Hepatocyte (in vitro differentiated cells): Measurements from ENCODE around the gene EGR1. TPM values are rescaled to one million over a fixed set of nuclear protein-coding genes. Genes with fewer than 3 reads are reported as not detected.

Source experiments
- DNase-seq: peaks from one replicate; pipeline ENCODE4 v3.0.0-alpha.2; 2016; ENCODE audit warnings: low spot score
- H2AFZ ChIP-seq: fragments of 200-600 bp; sonication (generic); 2 replicates; pipeline ENCODE4 v1.6.0; 2016; ENCODE audit warnings: antibody characterized with exemption, mild to moderate bottlenecking
- H3K27ac ChIP-seq: fragments of 200-600 bp; sonication (generic); 2 replicates; pipeline ENCODE4 v1.5.1; 2016; ENCODE audit warnings: mild to moderate bottlenecking
- H3K27me3 ChIP-seq: fragments of 200-600 bp; sonication (generic); 2 replicates; pipeline ENCODE4 v1.6.1; 2016
- H3K36me3 ChIP-seq: fragments of 200-600 bp; sonication (generic); replicated peaks from 2 replicates; pipeline ENCODE4 v1.5.1; 2016; ENCODE audit warnings: low read depth; ENCODE audit not compliant: insufficient read depth
- H3K4me1 ChIP-seq: fragments of 200-600 bp; sonication (generic); 2 replicates; pipeline ENCODE4 v1.5.1; 2016; ENCODE audit warnings: mild to moderate bottlenecking, moderate library complexity; ENCODE audit not compliant: insufficient read depth
- H3K4me2 ChIP-seq: fragments of 200-600 bp; sonication (generic); 2 replicates; pipeline ENCODE4 v1.6.0; 2016
- H3K4me3 ChIP-seq: fragments of 200-600 bp; sonication (generic); 2 replicates; pipeline ENCODE4 v1.5.1; 2016; ENCODE audit warnings: mild to moderate bottlenecking
- H3K79me2 ChIP-seq: fragments of 200-600 bp; sonication (generic); 2 replicates; pipeline ENCODE4 v1.6.0; 2017; ENCODE audit warnings: mild to moderate bottlenecking
- H3K9me2 ChIP-seq: fragments of 200-600 bp; sonication (generic); replicated peaks from 2 replicates; pipeline ENCODE4 v1.6.0; 2017; ENCODE audit warnings: mild to moderate bottlenecking; ENCODE audit not compliant: insufficient read depth
- H3K9me3 ChIP-seq: fragments of 200-600 bp; sonication (generic); 2 replicates; pipeline ENCODE4 v1.5.1; 2016; ENCODE audit warnings: low read depth, mild to moderate bottlenecking
- H4K20me1 ChIP-seq: fragments of 200-600 bp; sonication (generic); 2 replicates; pipeline ENCODE4 v1.6.0; 2016; ENCODE audit warnings: mild to moderate bottlenecking; ENCODE audit not compliant: insufficient read depth, poor library complexity, severe bottlenecking
- EZH2 ChIP-seq: fragments of 200-600 bp; sonication (generic); IDR thresholded peaks from 2 replicates; pipeline ENCODE4 v1.6.1; 2016; ENCODE audit warnings: antibody characterized with exemption, mild to moderate bottlenecking, borderline replicate concordance
- EZH2phosphoT487 ChIP-seq: fragments of 200-600 bp; sonication (generic); IDR thresholded peaks from one replicate; pipeline ENCODE4 v1.6.1; 2018; ENCODE audit warnings: antibody characterized with exemption, mild to moderate bottlenecking, low read depth, moderate library complexity; ENCODE audit not compliant: unreplicated experiment, severe bottlenecking
- WGBS: methylation state at CpG from one replicate; pipeline ENCODE4 v1.1.6; 2016; ENCODE audit warnings: low lambda C conversion rate; ENCODE audit errors: missing lambda C conversion rate; 5-methylcytosine and 5-hydroxymethylcytosine counted together
- polyA plus RNA-seq: library from polyadenylated mRNA; unstranded; fragments of >200 nt; fragmentation: Nextera tagmentation; extraction: Ambion mirVana; gene quantifications from 2 replicates; pipeline ENCODE4 v1.2.1, GENCODE V29; 2016
- total RNA-seq: library from RNA; depleted of rRNA; stranded (reverse); fragments of >200 nt; gene quantifications from 2 replicates; pipeline ENCODE4 v1.2.3, GENCODE V29; 2014
- TF ChIP-seq, protein P1 (sequence below): fragments of 200-600 bp; sonication (generic); IDR thresholded peaks from 2 replicates; pipeline ENCODE4 v1.5.1; 2016; ENCODE audit warnings: antibody characterized with exemption, mild to moderate bottlenecking; ENCODE audit not compliant: poor library complexity

EGR1 gene
- total and polyA plus RNA-seq, 2 experiments from 2014 or later: 95.4 to 336 TPM

DNA sequence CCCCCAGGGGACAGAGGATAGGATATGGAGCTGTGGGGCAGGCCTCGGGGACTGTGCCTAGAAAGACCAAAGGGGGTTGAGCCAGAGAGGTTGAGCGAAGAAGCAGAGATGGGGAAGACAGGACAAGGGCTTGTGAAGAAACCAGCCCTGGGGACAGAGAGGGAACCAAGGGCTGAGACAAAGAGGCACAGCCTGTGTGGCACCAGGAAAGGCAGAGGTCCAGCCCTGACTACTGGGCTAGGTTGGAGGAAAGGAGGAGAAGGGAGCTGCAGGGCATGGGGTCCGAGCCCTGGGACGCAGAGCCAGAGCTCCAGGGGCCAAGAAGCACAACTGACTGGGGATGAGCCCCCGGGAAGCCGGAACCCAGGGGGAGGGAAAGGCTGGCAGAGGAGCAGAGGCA lies 17.2 kb upstream of the EGR1 start:
- no peak overlapping the region for H3K4me3 ChIP-seq
- H3K4me1 ChIP-seq: no peaks in the 10 kb centered on the region
- no peaks in the 10 kb centered on the region for H3K27me3 ChIP-seq
- H2AFZ ChIP-seq: no peak overlapping the region
- DNase-seq: no peak
- no peak overlapping the region for H3K4me2 ChIP-seq
- no peak overlapping the region for H3K27ac ChIP-seq
- H3K9me2 ChIP-seq: no peaks in the 10 kb centered on the region
- 99% methylated on average over 6 of the region's 6 CpGs for WGBS
- H3K9me3 ChIP-seq: no peaks in the 10 kb centered on the region
- H3K36me3 ChIP-seq: no peaks in the 10 kb centered on the region
- H4K20me1 ChIP-seq: no peaks in the 10 kb centered on the region
- TF ChIP-seq, protein P1, sequence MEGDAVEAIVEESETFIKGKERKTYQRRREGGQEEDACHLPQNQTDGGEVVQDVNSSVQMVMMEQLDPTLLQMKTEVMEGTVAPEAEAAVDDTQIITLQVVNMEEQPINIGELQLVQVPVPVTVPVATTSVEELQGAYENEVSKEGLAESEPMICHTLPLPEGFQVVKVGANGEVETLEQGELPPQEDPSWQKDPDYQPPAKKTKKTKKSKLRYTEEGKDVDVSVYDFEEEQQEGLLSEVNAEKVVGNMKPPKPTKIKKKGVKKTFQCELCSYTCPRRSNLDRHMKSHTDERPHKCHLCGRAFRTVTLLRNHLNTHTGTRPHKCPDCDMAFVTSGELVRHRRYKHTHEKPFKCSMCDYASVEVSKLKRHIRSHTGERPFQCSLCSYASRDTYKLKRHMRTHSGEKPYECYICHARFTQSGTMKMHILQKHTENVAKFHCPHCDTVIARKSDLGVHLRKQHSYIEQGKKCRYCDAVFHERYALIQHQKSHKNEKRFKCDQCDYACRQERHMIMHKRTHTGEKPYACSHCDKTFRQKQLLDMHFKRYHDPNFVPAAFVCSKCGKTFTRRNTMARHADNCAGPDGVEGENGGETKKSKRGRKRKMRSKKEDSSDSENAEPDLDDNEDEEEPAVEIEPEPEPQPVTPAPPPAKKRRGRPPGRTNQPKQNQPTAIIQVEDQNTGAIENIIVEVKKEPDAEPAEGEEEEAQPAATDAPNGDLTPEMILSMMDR: no peak
- TF ChIP-seq EZH2phosphoT487: no peak
- no peak for TF ChIP-seq EZH2
- no peaks in the 10 kb centered on the region for H3K79me2 ChIP-seq

DNA sequence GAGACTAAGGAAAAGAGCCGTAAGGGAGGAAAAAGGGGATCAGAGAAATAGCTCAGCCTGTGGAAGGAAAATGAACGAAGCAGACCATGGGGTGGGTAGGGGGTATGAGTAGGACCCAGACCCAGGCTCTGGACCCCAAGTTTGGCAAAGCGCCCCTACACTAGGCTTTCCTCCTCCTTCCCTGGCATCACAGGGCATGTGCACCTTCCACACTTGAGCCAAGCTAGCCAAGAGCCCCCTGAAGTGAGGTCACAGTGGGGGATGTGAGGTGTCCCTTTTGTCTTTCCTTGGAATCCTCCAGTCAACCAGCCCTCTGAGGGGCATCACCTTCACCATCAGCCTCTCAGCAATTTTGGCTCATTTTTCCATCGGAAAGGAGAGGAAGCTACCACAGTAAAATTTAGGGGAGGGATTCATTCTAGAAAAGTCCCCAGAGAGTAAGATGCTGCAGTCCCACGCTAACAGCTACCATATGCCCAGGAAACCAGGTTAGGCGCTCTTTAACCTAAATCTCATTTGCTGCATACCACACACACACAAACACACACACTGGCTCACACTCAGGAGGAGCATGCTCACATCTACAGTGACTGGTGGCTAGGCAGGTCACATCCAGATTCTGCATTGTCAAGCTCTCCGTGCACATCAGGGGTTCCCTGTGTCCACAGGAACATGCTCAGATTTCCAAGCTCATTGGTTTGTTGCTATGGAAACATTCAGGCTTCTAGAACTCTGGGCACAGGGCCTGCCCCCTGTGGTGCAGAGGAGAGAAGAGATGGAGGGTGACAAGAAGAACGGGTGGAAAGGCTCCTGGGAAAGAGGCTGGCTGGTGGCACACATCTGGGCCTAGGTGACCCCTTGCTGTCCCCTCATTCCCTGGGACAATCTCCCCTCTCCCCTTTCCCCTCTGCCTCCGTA lies 16.5 kb upstream of the EGR1 start:
- no peaks in the 10 kb centered on the region for H3K79me2 ChIP-seq
- no peak overlapping the region for H2AFZ ChIP-seq
- WGBS: 72% methylated on average over 9 of the region's 9 CpGs
- H3K9me2 ChIP-seq: no peaks in the 10 kb centered on the region
- DNase-seq: no peak
- no peaks in the 10 kb centered on the region for H3K4me1 ChIP-seq
- no peak overlapping the region for H3K4me2 ChIP-seq
- H3K9me3 ChIP-seq: no peaks in the 10 kb centered on the region
- H3K4me3 ChIP-seq: no peak overlapping the region
- no peak overlapping the region for H3K27ac ChIP-seq
- no peaks in the 10 kb centered on the region for H3K27me3 ChIP-seq
- H3K36me3 ChIP-seq: no peaks in the 10 kb centered on the region
- TF ChIP-seq EZH2: no peak
- no peak for TF ChIP-seq EZH2phosphoT487
- TF ChIP-seq, protein P1: no peak
- H4K20me1 ChIP-seq: no peaks in the 10 kb centered on the region

DNA sequence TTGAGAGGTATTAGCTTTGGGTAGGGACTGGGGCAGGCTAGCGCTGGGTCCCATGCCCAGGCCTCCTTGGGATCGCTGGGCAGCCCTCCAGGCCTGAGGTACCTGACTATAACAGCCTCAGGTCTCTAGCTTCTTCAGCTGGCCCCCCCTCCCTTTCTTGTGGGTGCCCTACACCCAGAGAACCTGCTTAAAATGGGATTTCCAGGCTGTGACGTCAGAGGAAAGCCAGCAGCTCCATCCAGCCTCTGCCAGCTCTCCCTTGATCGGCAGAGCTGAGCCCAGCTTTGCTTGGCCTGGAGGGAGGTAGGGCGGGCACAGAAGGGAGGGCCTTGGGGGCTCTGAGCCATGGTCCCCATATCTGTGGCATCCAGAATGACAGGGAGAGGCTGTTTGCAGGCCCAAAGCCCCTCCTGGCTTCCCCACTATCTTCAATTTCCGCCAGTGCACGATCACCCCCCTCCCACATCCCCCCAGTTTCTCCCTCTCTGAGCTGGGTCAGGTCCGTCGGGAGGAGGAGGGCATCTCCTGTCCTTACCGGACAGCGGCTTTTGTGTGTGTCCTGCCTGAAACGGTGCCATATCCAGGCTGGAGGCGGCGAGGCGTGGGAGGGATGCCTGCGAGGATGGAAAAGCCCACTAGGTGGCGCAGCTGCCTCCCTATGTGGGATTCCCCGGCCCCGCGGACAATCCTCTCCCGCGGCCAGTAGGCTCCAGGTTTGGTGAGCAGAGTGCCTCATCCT lies 15.6 kb upstream of the EGR1 start:
- Histone ChIP-seq H3K9me2 (no peaks in the 10 kb centered on the region), H3K27ac (no peak overlapping the region), H3K79me2 (no peaks in the 10 kb centered on the region), H3K4me3 (no peak overlapping the region), H3K4me2 (peak overlapping the region; percentile 66), H2AFZ (no peak overlapping the region), H3K4me1 (no peaks in the 10 kb centered on the region), H3K36me3 (no peaks in the 10 kb centered on the region), H3K27me3 (no peaks in the 10 kb centered on the region), H3K9me3 (no peaks in the 10 kb centered on the region), H4K20me1 (no peaks in the 10 kb centered on the region)
- DNase-seq: peak; percentile 94
- WGBS: 18% methylated on average over 22 of the region's 22 CpGs
- TF ChIP-seq EZH2 (no peak), EZH2phosphoT487 (no peak)
- TF ChIP-seq, protein P1: peak; percentile 91
